T-helper 1 cell treated with Interleukin-12 subunit alpha and Interleukin-12 subunit beta and Interleukin-4 antibody, amounts not matched to agents 30 ng/mL and 1 ng/mL, for 36 hours (primary cell): ENCODE measurements around the gene CCDC157. TPM values are rescaled to one million over a fixed set of nuclear protein-coding genes. Genes with fewer than 3 reads are reported as not detected.

Source experiments
- intact Hi-C: fragments of 100-400 bp; cut with micrococcal nuclease; formaldehyde crosslinking; loops from one replicate; pipeline ENCODE4 v1.15.1; 2024
- total RNA-seq: library from RNA; stranded (reverse); gene quantifications from 2 replicates; pipeline ENCODE4 v1.2.3, GENCODE V29; 2022

The CCDC157 gene
- total RNA-seq, 1 donor from 2014 or later, result 4.6 TPM

GRCh38 chr22:30408388-30409102 lies 51.7 kb downstream of the CCDC157 start:
- intact Hi-C loops, result no loop called here

GRCh38 chr22:30411780-30412179 lies 55.0 kb downstream of the CCDC157 start:
- intact Hi-C loops, result no loop called here

GRCh38 chr22:30413001-30413400 lies 56.2 kb downstream of the CCDC157 start:
- intact Hi-C loops, result no loop called here

- intact Hi-C loops, result no loop called here
Observed at GRCh38 chr22:30413745-30414524, 57.1 kb downstream of the CCDC157 start.

GRCh38 chr22:30414525-30415047 lies 57.8 kb downstream of the CCDC157 start:
- intact Hi-C loops, result no loop called here

GRCh38 chr22:30416403-30416802 lies 59.6 kb downstream of the CCDC157 start:
- intact Hi-C loops, result no loop called here

GRCh38 chr22:30416837-30417236 lies 60.0 kb downstream of the CCDC157 start:
- intact Hi-C loops, result no loop called here

GRCh38 chr22:30420347-30421125 lies 63.7 kb downstream of the CCDC157 start:
- intact Hi-C loops, result loop anchor here (5.0 kb wide), 1 partner anchor 113 kb away; no protein-coding TSS in a partner anchor

GRCh38 chr22:30421695-30422480 lies 65.1 kb downstream of the CCDC157 start:
- intact Hi-C loops, result loop anchor here (5.0 kb wide), 1 partner anchor 115 kb away; no protein-coding TSS in a partner anchor

GRCh38 chr22:30422481-30423300 lies 65.9 kb downstream of the CCDC157 start:
- intact Hi-C loops, result loop anchor here (1.0 to 5.0 kb wide), 3 partner anchors 66 to 115 kb away; partner anchors contain the start of gene SF3A1

- intact Hi-C loops, result loop anchor here (1.0 to 5.0 kb wide), 3 partner anchors 67 to 116 kb away; partner anchors contain the start of gene SF3A1
Observed at GRCh38 chr22:30423301-30423958, 66.6 kb downstream of the CCDC157 start.

- intact Hi-C loops, result loop anchor here (1.0 to 5.0 kb wide), 9 partner anchors 28 to 657 kb away; partner anchors contain the start of genes ASCC2, CASTOR1, OSM and SF3A1
Observed at GRCh38 chr22:30423959-30424533, 67.2 kb downstream of the CCDC157 start.

- intact Hi-C loops, result loop anchor here (1.0 to 5.0 kb wide), 7 partner anchors 28 to 657 kb away; partner anchors contain the start of genes ASCC2, CASTOR1, OSM and UQCR10
Observed at GRCh38 chr22:30424534-30425326, 67.9 kb downstream of the CCDC157 start.

GRCh38 chr22:30425327-30425615 lies 68.5 kb downstream of the CCDC157 start:
- intact Hi-C loops, result no loop called here

- intact Hi-C loops, result loop anchor here (1.0 to 2.0 kb wide), 5 partner anchors 9 to 59 kb away; no protein-coding TSS in a partner anchor
Observed at GRCh38 chr22:30425616-30426387, 69.0 kb downstream of the CCDC157 start, which contains the start of gene MTFP1. MTFP1 (plus strand) TSS chr22:30425768; CDS start chr22:30425880, 112 bp downstream.
